GM19043 (cell line): ENCODE measurements around the gene TAF4B.
"Not testable (repeated sequence)": the region's sequence is repeated elsewhere in the genome, so short reads cannot be mapped to it uniquely, and the experiment has no call there.

Experiments
- ATAC-seq: cut with Tn5 transposase; IDR thresholded peaks from one replicate; pipeline ENCODE4 v1.9.1; 2021; ENCODE audit warnings: low read depth; ENCODE audit not compliant: unreplicated experiment

The TAF4B gene

DNA sequence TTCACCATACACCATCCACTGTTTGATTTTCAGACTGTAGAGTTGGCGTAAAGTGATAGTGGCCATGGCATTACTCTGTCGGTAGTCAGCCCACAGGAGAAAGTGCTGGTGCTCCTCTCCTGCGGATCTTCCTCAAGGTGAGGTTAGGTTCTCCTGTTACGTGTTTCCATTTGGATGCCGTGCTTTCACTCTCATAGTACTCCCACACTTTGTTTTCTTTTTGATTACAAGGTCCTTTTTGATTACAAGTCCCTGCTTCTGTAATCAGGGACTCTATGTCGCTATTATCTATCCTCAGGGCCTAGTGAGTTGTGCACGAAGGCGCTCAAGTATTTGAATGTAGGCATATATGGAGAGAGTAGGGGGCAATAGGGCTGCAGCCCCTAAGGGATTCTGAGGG is 4.3 kb downstream of the TAF4B start:
- ATAC-seq, result no peak

DNA sequence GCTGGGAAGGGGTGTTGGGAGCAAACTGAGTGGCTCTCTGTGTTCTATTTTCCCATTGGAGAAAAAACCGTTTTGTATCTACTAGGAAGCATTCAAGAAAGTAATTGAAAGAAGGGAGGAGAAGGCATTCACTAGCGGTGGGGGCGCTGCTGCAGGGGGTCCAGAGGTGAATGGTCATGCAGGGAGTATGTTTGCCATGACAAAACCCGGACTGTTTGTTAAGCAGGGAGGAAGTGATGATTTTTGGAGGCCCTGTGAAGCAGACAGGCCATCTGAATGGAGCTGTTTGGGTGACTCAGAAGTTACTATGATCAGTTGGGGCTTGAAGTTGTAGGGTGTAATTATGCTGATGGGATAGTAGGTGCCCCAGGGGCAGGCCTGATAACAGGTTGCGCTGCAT is 7.0 kb downstream of the TAF4B start:
- ATAC-seq, result no peak

DNA sequence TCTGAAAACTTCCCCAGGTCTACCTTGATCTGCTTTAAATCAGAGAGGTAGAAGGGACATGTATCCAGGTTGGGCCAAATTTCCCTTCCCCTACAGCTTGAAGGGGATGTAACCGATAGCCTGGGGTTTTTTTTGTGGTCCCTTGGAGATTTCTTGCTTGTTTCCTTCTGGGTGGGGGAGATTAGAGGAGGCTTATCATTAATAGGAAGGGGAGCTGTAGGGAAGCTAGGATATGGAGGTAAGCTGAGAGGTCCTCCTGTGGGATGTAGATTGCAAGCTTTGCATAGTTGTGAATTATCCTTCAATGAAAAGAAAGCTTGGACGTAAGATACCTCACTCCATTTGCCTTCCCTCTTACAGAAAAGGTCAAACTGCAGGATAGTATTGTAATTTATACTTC is 11.1 kb downstream of the TAF4B start:
- not testable (repeated sequence) for ATAC-seq

- not testable (repeated sequence) for ATAC-seq
Measured at GRCh38 chr18:26238718-26239117, 12.5 kb downstream of the TAF4B start.

GRCh38 chr18:26242392-26242791 is 16.1 kb downstream of the TAF4B start:
- not testable (repeated sequence) for ATAC-seq

GRCh38 chr18:26245434-26245833 is 19.2 kb downstream of the TAF4B start:
- ATAC-seq, result not testable (repeated sequence)

DNA sequence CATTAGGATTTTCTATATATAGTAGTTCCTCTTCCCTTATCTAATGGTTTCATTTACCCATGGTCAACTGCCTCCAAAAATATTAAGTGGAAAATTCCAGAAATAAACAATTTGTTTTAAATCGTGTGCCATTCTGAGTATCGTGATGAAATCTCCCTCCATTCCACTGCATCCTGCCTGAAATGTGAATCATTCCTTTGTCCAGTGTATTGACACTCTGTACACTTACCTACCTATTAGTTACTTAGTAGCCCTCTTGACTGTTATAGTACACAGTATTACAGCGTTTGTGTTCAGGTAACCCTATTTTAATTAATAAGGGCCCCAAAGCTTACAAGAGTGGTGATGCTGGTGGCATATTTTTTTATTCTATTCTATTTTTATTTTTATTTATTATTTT is 26.2 kb downstream of the TAF4B start:
- no peak for ATAC-seq

DNA sequence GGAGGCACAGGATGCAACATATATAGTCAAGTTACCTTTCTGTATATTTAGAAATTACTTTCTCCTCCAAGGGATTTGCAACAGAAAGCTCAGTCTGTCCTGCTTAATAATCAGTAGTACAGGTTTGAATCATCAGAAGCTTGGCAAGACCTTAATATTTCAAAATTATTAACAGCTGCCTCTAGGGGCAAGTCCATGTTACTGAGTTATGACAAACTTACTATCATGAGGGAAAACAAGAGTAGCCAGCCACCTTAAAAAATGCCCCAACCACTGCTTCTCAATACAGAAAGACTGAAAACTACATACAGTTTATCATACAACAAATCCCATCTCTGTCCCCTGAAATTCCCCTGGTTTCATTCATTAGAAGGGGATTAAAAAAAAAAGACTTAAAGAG is 28.6 kb downstream of the TAF4B start:
- not testable (repeated sequence) for ATAC-seq

DNA sequence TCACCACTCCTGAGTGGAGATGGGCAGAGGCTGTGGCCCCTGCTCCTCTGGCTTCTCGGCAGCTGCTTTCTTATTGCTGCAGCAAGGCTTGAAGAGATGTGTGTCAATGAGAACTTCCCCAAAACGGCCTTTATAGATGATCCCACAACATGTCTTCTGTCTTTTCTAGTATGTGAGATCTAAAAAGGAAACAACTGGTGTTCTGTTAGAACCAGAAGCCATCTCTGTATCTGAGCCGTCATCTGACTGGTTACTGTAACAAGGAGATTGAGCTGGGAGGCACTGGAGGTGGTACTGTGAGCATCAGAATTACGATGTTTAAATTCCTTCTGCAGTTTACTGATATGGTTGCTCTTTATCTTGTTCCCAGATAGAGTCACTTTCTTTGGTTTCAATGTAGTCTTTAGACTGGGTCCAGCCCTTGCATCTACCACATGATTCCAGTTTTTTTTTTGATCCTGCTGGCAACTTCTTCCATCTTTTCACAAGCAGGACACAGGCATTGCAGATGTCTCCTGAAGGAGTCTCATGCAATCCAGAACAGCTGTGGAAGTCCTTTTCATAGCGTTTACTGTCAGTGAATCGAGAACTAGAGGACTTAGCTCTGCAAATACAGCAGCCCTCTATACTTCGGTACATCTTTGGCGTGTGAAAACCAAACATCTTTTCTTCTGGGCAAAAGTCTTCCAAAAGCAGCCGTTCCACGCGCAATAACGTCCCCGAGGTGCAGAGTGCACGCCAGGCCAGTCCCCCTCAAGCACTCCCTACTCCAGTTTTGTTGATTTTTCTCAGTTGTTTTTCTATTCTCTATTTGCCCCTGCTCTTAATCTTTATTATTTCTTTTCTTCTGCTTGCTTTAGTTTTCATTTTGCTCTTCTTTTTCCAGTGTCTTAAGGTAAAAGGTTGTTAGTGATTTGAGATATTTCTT is 29.7 kb downstream of the TAF4B start:
- no peak for ATAC-seq

GRCh38 chr18:26258711-26259110 is 32.5 kb downstream of the TAF4B start:
- ATAC-seq, result no peak

DNA sequence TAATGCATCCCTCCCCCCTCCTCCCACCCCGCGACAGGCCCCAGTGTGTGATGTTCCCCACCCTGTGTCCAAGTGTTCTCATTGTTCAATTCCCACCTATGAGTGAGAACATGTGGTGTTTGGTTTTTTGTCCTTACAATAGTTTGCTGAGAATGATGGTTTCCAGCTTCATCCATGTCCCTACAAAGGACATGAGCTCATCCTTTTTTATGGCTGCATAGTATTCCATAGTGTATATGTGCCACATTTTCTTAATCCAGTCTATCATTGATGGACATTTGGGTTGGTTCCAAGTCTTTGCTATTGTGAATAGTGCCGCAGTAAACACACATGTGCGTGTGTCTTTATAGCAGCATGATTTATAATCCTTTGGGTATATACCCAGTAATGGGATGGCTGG is 33.2 kb downstream of the TAF4B start:
- ATAC-seq, result not testable (repeated sequence)

DNA sequence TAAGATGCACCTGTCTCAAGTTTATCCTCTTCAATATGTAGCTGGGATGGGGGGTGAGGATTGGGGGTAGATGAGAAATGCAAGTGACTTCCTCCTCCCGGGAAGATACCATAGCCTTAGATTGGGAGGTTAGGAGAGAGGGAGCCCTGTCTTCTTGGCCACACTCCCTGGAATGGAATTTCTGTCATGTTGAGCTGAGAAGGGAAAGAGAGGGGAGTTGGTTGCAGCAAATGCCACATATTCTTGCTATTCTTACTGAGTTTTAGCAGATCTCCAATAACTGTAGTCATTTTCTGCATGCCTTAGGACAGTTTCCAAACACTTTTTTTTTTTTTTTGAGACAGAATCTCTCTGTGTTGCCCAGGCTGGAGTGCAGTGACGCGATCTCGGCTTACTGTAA is 35.9 kb downstream of the TAF4B start:
- ATAC-seq, result no peak

DNA sequence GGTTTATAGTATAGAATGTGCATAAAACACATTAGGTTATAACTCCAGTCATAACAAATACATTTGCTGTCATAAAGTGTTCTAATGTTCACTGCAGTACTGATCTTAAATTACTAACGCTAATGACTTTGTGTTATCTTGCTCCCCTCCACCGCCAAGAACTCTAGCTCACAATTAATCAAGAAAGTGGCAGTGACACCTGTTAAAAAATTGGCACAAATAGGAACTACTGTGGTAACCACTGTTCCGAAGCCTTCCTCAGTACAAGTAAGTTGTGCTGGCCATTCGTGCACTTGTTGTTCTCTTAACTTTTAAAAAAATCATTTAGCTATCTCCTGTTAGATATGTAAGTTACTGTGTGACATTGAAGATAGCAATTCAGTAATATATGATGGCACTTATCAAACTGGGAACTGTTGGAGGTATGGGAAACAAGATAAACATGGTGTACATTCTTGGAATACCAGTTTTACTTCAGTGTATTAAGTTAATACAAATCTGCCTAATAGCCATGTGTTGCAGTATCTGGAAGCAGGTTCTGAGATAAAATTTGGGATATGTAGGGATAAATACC is 41.2 kb downstream of the TAF4B start:
- no peak for ATAC-seq

- no peak for ATAC-seq
Measured at GRCh38 chr18:26268454-26268853, 42.2 kb downstream of the TAF4B start.

DNA sequence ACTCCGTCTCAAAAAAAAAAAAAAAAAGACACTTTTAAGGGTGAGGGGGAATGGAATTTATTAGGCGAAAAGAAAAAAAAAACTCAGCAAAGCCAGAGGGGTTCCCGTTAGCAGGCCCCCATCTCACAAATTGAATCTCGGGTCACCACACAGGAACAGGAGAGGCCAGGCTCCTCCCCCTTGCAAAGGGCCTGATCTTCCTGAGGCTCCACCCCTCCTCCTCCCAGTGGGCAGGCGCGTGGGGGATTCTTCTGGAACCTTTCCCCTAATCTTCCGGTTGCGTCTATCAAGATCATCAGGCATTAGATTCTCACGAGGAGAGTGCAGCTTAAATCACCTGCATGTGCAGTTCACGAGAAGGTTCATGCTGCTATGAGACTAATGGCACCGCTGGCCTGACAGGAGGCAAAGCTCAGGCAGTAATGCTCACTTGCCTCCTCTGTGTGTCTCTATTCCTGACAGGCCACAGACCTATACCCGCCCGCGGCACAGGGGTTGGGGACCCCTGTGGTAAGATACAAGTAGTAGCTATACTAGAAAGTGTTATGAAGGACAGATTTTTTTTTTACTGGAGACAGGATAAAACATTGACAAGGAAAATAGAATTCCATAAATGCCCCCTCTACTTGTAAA is 45.8 kb downstream of the TAF4B start:
- no peak for ATAC-seq

DNA sequence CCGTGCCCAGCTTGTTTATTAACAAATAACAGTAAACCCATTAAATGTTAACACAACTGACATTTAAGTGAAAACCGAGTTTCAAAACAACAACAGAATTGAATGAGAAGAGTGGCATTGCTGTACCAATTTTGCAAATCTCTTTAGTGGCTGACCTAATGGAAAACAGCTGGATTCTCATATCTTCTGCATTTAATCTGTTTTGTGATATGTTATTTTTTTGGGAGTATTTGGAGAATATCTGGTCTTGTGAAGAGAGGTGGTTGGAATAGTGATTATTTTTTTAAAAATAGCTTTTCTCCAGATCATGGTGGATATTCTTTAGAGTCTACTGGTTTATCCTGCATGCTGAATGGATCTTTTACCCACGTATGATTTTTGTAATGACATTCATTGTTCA is 51.1 kb downstream of the TAF4B start:
- no peak for ATAC-seq

- no peak for ATAC-seq
Measured at GRCh38 chr18:26279428-26279827, 53.2 kb downstream of the TAF4B start.

DNA sequence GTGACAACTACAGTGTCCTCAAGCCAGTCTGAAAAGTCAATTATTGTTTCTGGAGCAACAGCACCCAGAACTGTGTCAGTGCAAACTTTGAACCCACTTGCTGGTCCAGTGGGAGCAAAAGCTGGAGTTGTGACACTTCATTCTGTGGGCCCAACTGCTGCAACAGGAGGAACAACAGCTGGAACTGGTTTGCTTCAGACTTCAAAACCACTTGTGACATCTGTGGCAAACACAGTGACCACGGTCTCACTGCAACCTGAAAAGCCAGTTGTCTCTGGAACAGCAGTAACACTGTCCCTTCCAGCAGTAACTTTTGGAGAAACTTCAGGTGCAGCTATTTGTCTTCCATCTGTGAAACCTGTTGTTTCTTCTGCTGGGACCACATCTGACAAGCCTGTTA is 59.8 kb downstream of the TAF4B start:
- no peak for ATAC-seq

DNA sequence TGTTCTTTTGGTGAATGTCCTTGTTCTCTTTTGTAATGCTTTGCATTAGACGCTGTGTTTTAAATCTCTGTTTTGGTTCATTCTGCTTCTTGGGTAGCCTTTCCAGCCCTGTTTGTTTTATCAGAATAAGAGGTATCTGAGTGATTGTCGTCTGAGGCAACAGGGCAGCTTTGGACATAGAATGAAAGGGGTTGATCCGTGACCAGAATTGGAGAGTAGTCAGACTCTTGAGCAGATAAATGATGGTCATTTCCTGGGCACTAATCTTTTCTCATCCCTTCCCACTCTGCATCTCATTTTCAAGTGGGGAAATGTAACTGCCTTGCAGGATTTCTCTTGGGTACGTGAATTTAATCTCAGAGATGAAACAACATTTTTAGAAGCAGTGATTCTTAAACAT is 61.4 kb downstream of the TAF4B start:
- ATAC-seq, result no peak

DNA sequence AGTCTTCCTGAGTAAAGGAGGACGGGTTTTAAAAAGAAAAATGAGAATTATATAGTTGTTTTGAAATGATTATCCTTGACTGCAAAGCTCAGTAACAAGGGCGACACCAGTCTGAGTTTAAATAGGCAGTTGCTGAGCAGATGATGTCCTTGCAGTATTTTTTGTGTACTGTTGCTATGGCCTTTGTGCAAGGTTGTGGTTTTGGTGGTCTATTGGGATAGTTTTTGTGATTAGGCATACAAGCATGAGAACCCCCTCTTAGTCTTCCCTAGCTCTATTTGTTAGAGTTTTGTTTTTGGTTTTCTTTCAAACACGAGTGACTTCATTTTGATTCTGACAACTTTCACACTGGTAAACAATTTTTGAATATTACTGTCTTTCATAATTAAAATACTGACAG is 64.1 kb downstream of the TAF4B start:
- ATAC-seq, result no peak

GRCh38 chr18:26293982-26294381 is 67.7 kb downstream of the TAF4B start:
- ATAC-seq, result no peak

- ATAC-seq, result no peak
Measured at GRCh38 chr18:26298107-26298506, 71.9 kb downstream of the TAF4B start.
